WI38 (cell line): ENCODE measurements around the gene NPR3.

Source experiments
- H3K4me3 ChIP-seq: 2 replicates; pipeline ENCODE4 v1.5.1; 2011; ENCODE audit warnings: low read depth, mild to moderate bottlenecking, control low read depth, low read length
- TF ChIP-seq, protein P1 (sequence below): IDR thresholded peaks from 2 replicates; pipeline ENCODE4 v1.5.1; 2012; ENCODE audit warnings: low read depth, mild to moderate bottlenecking, control low read depth, low read length

NPR3 gene

GRCh38 chr5:32721626-32722025, 10.5 kb downstream of the NPR3 start:
- H3K4me3 ChIP-seq = no peak overlapping the region
- TF ChIP-seq, protein P1, sequence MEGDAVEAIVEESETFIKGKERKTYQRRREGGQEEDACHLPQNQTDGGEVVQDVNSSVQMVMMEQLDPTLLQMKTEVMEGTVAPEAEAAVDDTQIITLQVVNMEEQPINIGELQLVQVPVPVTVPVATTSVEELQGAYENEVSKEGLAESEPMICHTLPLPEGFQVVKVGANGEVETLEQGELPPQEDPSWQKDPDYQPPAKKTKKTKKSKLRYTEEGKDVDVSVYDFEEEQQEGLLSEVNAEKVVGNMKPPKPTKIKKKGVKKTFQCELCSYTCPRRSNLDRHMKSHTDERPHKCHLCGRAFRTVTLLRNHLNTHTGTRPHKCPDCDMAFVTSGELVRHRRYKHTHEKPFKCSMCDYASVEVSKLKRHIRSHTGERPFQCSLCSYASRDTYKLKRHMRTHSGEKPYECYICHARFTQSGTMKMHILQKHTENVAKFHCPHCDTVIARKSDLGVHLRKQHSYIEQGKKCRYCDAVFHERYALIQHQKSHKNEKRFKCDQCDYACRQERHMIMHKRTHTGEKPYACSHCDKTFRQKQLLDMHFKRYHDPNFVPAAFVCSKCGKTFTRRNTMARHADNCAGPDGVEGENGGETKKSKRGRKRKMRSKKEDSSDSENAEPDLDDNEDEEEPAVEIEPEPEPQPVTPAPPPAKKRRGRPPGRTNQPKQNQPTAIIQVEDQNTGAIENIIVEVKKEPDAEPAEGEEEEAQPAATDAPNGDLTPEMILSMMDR = no peak

DNA sequence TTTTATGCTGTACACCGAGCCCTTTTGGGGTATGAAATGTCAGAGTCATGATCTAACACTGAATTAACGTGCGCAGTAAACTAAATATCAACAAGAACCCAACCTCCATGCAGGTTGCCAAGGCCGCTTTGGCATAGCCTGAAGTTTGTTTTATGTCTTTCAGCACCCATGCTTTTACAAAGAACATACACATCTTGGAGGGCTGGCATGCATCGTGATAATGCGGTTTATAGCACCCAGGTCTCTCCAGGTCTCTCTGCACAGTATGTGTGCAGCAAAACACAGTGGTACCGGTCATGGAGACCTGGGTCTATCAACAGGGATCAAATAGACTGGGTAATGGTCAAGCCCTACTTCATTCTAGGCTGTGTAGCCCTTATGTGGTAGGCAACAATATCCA, 11.8 kb downstream of the NPR3 start:
- no peak overlapping the region for H3K4me3 ChIP-seq
- TF ChIP-seq, protein P1 = no peak

DNA sequence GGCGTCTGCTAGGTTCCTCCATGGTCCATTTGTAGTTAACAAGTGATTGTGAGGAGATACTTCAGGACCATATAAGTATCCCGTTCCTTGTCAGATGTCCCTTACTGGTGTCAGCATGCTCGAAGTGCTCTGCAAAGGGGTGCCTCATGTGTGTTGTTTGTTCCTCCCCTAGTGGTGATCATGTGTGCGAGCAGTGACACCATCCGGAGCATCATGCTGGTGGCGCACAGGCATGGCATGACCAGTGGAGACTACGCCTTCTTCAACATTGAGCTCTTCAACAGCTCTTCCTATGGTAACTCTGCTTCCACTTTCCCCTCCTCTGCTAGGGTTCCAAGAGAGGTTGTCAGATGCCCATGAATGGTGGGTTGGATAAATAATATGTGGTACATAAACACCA, 13.4 kb downstream of the NPR3 start:
- no peak overlapping the region for H3K4me3 ChIP-seq

GRCh38 chr5:32726086-32726557, 15.0 kb downstream of the NPR3 start:
- H3K4me3 ChIP-seq = no peak overlapping the region
- TF ChIP-seq, protein P1 = no peak

More for the DNA sequence above, 13.4 kb downstream of the NPR3 start:
- TF ChIP-seq, protein P1 = no peak

GRCh38 chr5:32729651-32730050, 18.5 kb downstream of the NPR3 start:
- H3K4me3 ChIP-seq = no peak overlapping the region
- TF ChIP-seq, protein P1 = no peak

- no peak overlapping the region for H3K4me3 ChIP-seq
- TF ChIP-seq, protein P1 = no peak
Measured at GRCh38 chr5:32733590-32734340, 22.6 kb downstream of the NPR3 start.

- TF ChIP-seq, protein P1 = no peak
- no peak overlapping the region for H3K4me3 ChIP-seq
Measured at GRCh38 chr5:32734827-32735378, 23.8 kb downstream of the NPR3 start.
